ENCODE data around the gene MBOAT7.

The MBOAT7 gene

DNA sequence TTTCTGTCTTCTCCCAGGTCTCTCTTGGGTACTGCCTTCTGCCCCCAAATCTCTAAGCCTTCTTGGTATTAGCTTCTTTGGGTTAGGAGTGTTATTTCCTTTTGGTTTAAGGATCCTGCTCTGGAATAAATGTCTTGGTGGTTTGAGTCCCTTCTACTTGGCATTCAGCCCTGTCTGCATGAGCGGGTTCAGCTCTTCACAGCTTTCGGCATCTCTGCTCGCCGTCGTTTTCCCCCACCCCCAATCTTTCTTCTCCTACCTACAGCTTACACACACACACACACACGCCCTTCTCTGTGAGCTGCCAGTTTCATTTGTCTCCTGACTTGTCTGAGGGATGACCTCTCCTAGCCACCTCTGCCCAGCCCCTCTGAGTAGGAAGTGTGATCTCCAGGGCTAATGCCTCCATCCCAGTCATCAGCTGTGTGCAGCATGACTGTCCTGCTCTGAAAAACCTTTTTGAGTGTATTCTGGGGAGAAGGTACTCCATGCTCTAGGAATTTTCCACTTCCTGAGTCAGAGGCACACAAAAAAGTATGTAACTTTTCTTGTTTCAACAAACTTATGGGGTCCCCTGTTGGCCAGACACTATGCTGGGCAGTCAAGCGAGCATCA is 47.1 kb downstream of the MBOAT7 start:
- Mint-ChIP-seq H3K27me3 (no peaks in the 10 kb centered on the region), H3K36me3 (peaks cover 35% of the 10 kb centered on the region), H3K27ac (peak overlapping the region; percentile 42), H3K4me1 (peaks cover 30% of the 10 kb centered on the region), H3K4me3 (no peak overlapping the region), H3K9me3 (no peaks in the 10 kb centered on the region)
- DNase-seq (ENCODE audit: low spot score in 2 of 2) (no peak), ATAC-seq (ENCODE audit: low read depth) (no peak)

DNA sequence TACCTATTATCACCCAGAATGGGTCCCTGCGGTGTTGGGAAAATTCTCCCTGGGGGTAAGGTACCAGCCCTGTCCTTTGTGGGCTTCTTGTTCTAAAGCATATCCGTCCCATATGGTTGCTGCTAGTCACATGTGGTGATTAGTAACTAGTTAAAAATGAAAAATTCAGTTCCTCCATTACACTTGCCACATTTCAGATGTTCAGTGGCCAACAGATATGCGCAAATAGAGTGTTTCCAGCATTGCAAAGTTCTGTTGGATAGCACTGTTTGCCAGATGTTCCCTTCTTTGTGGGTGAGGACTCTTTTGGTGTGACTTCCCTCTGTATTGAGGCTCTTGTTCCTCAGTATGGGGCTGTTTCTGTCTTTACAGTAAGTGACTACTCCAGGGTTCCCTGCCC is 48.0 kb downstream of the MBOAT7 start:
- Mint-ChIP-seq H3K4me1 (peaks cover 33% of the 10 kb centered on the region), H3K4me3 (no peak overlapping the region), H3K9me3 (no peaks in the 10 kb centered on the region), H3K27ac (no peak overlapping the region), H3K36me3 (peaks cover 29% of the 10 kb centered on the region), H3K27me3 (no peaks in the 10 kb centered on the region)
- no peak for DNase-seq (ENCODE audit: low spot score in 2 of 2)
- ATAC-seq (ENCODE audit: low read depth), result no peak

DNA sequence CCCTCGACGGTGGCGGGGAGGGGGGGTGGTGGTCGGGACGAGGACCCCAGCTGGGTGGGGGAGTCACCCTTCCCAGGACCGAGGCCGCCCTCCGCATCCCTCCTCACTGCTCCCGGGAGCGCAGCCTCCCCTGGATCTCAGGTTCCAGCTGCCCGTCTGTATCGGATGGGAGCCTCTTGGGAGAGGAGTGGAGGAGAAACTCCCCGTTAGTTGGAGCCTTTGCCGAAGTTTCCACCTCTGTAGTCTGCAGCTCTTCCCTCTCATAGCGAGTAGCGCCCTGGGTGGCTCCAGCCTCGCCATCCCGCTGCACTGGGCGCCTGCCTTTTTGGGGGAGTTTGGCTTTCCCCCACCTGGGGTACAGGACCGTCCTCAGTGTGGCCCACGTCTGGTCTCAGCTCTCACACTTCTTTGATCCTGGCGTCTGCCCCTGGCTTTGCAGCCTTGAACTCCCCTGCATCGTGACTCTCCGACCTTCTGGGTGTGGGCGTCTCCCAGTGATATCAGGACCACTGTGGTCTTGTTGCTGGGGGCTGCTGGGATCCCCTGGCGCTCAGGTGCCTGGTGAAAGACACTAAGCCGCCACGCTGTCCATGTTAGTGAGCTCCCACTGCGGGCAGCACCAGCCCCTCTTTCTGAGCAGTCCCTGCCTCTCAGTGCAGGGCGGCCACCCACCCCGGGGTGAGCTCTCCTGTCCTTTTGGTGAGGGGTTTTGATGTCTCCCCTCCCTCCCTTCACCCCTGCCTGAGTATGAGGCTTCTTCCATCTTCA is 50.7 kb downstream of the MBOAT7 start:
- Mint-ChIP-seq H3K27ac (peak overlapping the region; percentile 95), H3K4me1 (peaks cover 30% of the 10 kb centered on the region), H3K27me3 (peaks cover 2% of the 10 kb centered on the region), H3K9me3 (no peaks in the 10 kb centered on the region), H3K4me3 (peak overlapping the region; percentile 84), H3K36me3 (peaks cover 16% of the 10 kb centered on the region)
- no peak for DNase-seq (ENCODE audit: low spot score in 2 of 2)
- no peak for ATAC-seq (ENCODE audit: low read depth)

DNA sequence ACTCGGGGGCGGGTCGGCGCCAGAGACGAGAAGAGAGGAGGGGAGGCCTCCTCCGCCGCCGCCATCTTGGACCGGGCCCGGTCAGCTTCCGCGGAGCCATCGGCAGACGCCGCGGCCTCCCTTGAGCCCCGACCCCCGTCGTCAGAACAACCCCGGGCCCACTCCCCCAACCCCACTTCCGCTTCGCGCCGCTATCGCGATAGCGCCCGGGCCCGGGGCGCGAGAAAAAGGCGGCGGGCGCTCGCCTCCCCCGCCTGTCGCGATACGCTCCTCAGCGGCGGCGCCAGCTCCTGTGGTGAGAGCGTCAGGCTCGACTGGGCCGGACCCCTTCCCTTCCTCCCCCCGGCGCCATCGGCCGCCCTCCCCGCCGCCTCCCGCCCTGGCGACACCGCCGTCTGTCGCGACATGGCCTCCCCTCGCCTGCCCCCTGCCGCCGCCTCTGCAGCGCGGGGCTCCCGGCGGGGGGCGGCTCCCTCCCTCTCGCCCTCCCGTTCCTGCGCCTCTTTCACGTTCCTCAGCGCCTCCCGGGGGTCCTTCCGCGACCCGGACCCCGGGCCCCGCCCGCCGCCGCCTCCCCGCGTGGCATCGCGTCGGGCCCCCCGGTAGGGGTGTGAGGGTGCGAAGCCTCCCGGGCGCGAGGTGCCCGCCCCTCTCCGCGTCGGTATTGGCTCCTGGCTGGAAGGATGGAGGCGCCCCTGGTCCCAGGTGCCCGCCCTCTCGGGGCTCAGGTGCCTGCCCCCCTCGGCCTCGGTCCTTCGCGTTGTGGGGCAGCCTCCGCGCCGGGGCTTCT is 51.5 kb downstream of the MBOAT7 start, which contains the start of gene CNOT3:
CNOT3 (plus strand) TSS at position 64 of the 790 bp plus-strand sequence. CDS start 5,217 bp downstream, outside the sequence.
- DNase-seq (ENCODE audit: low spot score in 2 of 2) (no peak), ATAC-seq (ENCODE audit: low read depth) (no peak)
- Mint-ChIP-seq H3K9me3 (no peaks in the 10 kb centered on the region), H3K27ac (peak within 1 kb of the TSS; percentile 95), H3K27me3 (peaks cover 2% of the 10 kb centered on the region), H3K36me3 (peaks cover 9% of the 10 kb centered on the region), H3K4me3 (peak within 1 kb of the TSS; percentile 84), H3K4me1 (peaks cover 30% of the 10 kb centered on the region)

DNA sequence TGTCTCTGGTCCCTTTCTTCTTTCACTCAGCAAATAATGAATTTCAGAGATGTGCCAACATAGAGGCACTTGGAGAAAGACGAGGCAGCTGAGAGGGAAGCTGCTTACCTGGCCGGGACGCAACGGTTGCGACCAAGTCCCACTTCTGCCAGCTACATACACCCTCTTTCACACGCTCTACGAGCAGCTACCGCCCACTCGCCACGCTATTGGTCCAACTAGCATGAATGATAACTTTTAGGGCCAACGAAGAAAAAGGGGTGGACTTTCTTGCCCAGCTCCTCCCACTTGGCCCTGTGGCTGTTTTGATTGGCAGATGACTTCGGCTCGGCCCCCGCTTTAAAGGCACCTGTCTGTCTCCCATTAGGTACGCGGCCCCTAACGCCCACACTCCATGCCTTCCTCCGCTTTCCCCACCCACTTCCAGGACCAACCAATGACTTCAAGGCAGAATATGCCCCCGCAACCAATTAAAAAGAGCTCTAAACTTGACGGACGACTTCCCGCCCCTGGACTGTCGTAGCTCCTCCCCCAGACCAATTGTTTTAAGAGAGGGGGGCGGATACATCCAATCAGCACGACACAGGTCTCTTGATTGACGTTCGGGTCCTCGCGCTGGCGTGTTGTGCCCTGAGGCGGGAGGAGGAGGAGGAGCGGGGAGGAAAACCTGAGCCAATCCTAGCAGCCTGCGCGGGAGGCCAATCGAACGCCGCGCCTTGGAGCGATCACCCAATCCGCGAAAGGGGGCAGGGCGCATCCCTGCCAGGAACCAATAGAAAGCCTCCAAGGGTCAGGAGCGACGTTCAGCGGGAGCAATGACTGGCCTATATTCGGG is 52.3 kb downstream of the MBOAT7 start:
- Mint-ChIP-seq H3K4me3 (peak overlapping the region; percentile 84), H3K36me3 (peaks cover 6% of the 10 kb centered on the region), H3K27ac (peak overlapping the region; percentile 95), H3K27me3 (peaks cover 2% of the 10 kb centered on the region), H3K4me1 (peaks cover 27% of the 10 kb centered on the region), H3K9me3 (no peaks in the 10 kb centered on the region)
- ATAC-seq (ENCODE audit: low read depth), result peak; percentile 75
- DNase-seq (ENCODE audit: low spot score in 2 of 2), result peak; percentile 91 to 97

DNA sequence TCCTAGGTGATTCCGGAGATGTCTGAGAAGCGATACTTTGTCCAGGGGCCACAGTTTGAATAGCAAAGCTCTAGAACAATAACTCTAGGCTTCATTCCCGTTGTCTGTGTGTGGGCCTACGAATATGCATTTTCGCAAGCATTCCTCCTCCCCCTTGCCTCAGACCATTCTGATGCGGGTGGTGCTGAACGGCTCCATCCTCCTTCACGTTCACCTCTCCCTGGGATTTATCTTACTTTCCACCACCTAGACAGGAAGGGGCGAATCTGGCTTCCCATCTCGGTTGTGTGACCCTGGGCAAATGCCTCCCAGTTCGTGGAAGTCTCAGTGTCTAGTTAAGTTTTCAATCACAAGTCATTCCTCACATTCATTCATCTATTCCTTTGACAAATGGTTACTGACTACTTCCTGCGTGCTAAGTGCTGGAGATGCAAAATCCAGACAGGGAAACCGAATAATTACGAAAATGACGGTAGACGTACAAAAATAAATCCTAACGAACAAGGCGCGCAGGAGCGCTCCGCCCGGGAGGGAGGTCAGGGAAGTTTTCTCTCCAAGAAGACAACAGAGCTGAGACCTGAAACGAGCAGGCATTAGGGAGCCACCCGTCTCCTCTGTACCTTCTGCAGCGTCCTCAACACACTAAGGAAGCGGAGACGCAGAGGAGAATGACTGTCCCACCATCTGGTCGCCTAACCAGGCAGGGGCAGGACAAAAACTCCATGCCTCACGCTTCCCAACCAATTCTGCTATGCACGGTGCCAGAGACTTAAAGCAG is 53.1 kb downstream of the MBOAT7 start:
- Mint-ChIP-seq H3K9me3 (no peaks in the 10 kb centered on the region), H3K4me3 (peak overlapping the region; percentile 84), H3K27ac (peak overlapping the region; percentile 95), H3K36me3 (peaks cover 4% of the 10 kb centered on the region), H3K27me3 (peaks cover 2% of the 10 kb centered on the region), H3K4me1 (peaks cover 23% of the 10 kb centered on the region)
- ATAC-seq (ENCODE audit: low read depth), result no peak
- DNase-seq (ENCODE audit: low spot score in 2 of 2), result no peak

DNA sequence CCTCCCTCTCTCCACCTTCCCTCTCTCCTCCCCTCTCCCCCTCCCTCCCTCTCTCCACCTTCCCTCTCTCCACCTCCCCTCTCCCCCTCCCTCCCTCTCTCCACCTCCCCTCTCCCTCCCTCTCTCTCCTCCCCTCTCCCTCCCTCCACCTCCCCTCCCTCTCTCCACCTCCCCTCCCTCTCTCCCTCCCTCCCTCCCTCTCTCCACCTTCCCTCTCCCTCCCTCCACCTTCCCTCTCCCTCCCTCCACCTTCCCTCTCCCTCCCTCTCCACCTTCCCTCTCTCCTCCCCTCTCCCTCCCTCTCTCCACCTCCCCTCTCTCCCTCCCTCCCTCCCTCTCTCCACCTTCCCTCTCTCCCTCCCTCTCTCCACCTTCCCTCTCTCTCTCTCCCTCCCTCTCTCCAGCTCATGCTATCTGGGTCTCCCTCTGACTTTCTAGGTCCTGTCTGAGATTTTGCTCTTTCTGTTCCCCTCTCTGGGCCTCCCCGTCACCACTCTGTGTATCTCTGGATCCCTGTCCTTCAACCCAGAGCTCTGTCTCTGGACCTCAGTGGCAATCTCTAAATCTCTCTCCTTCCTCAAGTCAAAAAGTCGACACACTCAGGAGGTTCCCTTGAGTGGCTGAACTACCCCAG is 55.3 kb downstream of the MBOAT7 start:
- H3K4me3 Mint-ChIP-seq, result no peak overlapping the region

DNA sequence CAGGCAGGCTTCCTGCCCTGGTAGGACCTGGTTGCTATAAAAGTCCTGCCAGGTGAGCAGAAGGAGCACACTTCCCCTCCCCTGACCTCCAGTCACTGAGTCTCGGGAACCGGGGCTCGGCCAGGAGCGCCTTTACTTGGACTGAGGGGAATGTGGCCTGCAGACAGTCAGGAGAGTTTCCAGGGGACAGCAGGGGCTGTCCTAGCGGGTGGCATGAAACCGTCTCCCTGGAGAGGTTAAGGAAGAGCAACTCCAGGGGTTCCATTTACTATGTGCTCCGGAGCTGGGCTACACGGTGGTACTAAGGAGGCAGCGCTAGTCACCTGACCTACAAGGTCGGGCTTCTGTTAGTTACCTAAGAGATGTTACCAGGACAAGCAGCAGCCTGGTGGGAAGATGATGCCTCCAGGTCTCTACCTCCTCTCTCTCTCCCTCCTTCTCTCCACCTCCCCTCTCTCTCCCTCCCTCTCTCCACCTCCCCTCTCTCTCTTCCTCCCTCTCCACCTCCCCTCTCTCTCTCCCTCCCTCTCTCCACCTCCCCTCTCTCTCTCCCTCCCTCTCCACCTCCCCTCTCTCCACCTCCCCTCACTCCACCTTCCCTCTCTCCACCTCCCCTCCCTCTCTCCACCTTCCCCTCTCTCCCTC is 55.9 kb downstream of the MBOAT7 start:
- Mint-ChIP-seq H3K27ac (no peak overlapping the region), H3K4me3 (no peak overlapping the region), H3K4me1 (peaks cover 10% of the 10 kb centered on the region), H3K27me3 (peaks cover 2% of the 10 kb centered on the region), H3K36me3 (peaks cover 4% of the 10 kb centered on the region), H3K9me3 (no peaks in the 10 kb centered on the region)
- DNase-seq (ENCODE audit: low spot score in 2 of 2) (no peak), ATAC-seq (ENCODE audit: low read depth) (no peak)

More for the DNA sequence above, 55.3 kb downstream of the MBOAT7 start:
- DNase-seq (ENCODE audit: low spot score in 2 of 2) (no peak), ATAC-seq (ENCODE audit: low read depth) (no peak)
- Mint-ChIP-seq H3K36me3 (peaks cover 4% of the 10 kb centered on the region), H3K4me1 (peaks cover 16% of the 10 kb centered on the region), H3K27me3 (peaks cover 2% of the 10 kb centered on the region), H3K27ac (no peak overlapping the region), H3K9me3 (no peaks in the 10 kb centered on the region)

DNA sequence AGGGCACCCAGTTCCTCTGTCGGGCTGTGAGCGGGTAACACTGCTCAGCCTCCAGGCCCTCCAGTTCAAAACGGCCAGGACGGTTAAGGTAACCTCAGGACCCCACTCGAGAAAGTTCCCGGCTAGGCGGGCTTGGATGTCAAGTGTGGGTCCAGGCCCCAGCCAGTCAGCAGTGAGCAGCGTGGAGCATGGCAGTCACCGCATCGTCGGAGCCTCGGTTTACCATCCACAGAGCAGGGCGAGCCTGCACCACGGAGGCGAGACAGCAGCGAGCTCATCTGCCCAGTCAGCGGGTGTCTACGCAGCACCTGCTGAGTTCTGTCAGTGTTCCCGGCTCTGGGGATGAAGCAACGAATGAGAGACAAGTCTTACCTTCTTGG is 59.8 kb downstream of the MBOAT7 start:
- Mint-ChIP-seq H3K36me3 (peaks cover 16% of the 10 kb centered on the region), H3K27ac (no peak overlapping the region), H3K27me3 (peaks cover 2% of the 10 kb centered on the region), H3K4me1 (peaks cover 3% of the 10 kb centered on the region), H3K4me3 (no peak overlapping the region), H3K9me3 (no peaks in the 10 kb centered on the region)
- DNase-seq (ENCODE audit: low spot score in 2 of 2) (no peak), ATAC-seq (ENCODE audit: low read depth) (no peak)

DNA sequence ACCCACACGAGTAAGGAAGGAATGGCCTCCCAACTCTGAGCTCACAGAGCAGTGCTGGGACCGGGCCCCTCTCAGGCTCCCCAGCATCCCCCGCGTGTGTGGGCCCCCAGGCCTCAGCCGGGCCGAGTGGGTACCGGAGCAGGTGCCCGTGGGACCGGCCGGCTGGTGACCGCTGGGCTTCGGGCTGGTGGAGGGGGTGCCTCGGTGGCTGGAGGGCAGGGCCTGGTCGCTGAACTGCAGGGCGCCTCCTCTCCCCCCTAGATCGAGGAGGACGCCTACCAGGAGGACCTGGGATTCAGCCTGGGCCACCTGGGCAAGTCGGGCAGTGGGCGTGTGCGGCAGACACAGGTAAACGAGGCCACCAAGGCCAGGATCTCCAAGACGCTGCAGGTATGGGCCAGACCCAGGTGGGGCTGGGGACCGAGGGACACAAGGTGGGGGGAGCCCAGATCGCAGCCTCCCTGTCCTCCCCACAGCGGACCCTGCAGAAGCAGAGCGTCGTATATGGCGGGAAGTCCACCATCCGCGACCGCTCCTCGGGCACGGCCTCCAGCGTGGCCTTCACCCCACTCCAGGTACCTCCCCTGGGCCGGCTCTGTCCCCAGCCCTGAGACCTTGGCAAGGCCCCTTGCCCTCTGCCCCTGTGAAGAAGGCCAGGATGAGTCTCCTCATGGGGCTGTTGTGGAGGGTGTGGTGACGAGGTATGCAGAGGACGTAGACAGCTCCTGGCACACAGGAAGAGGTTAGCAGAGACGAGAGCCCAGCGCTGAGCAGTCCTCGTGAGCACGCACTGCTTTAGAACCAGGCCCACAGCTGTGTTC is 60.4 kb downstream of the MBOAT7 start:
- DNase-seq (ENCODE audit: low spot score in 2 of 2), result no peak
- Mint-ChIP-seq H3K36me3 (peaks cover 16% of the 10 kb centered on the region), H3K4me1 (no peaks in the 10 kb centered on the region), H3K27ac (no peak overlapping the region), H3K9me3 (no peaks in the 10 kb centered on the region), H3K4me3 (no peak overlapping the region), H3K27me3 (no peaks in the 10 kb centered on the region)
- ATAC-seq (ENCODE audit: low read depth), result no peak

DNA sequence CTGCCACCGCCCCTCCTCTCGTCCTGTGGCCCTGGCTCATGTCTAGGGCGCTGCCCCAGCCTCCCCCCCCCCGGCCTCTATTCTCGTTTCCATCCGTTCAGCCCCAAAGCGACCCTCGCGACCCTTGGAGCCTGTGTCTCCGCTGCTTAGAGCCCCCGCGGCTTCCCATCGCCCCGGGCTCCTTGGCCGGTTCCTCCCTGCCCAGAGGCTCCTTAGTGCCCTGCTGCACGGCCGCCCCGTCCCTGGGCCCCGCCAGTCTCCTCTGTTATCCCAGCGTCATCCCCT is 61.0 kb downstream of the MBOAT7 start:
- H3K4me1 Mint-ChIP-seq, result no peaks in the 10 kb centered on the region
- H3K4me3 Mint-ChIP-seq, result no peak overlapping the region
- no peak for ATAC-seq (ENCODE audit: low read depth)
- H3K9me3 Mint-ChIP-seq, result no peaks in the 10 kb centered on the region
- peaks cover 18% of the 10 kb centered on the region for H3K36me3 Mint-ChIP-seq
- no peaks in the 10 kb centered on the region for H3K27me3 Mint-ChIP-seq
- DNase-seq (ENCODE audit: low spot score in 2 of 2), result no peak
- H3K27ac Mint-ChIP-seq, result no peak overlapping the region
